D721Med (cell line): Measurements from ENCODE around the gene RPN1.

Experiments
- DNase-seq: peaks from one replicate; pipeline ENCODE4 v3.0.0; 2011; ENCODE audit warnings: low spot score; ENCODE audit not compliant: insufficient read length
- FAIRE-seq: peaks from 2 replicates; lab custom pipeline; 2011; peaks lifted over from hg19 to GRCh38; lab: Jason Lieb, UNC
- CTCF ChIP-seq: IDR thresholded peaks from 2 replicates; pipeline ENCODE4 v1.5.1; 2012; ENCODE audit warnings: mild to moderate bottlenecking, control low read depth; ENCODE audit not compliant: insufficient read depth; ENCODE audit errors: missing control alignments

RPN1 gene

GRCh38 chr3:128616516-128617269, 33.9 kb downstream of the RPN1 start:
- no peak for TF ChIP-seq CTCF
- DNase-seq, result no peak
- no peak for FAIRE-seq

- no peak for TF ChIP-seq CTCF
These were observed 36.5 kb downstream of the RPN1 start for GRCh38 chr3:128614076-128614475.

GRCh38 chr3:128613083-128613829, 37.4 kb downstream of the RPN1 start:
- FAIRE-seq, result no peak
- no peak for DNase-seq
- no peak for TF ChIP-seq CTCF

More at GRCh38 chr3:128614076-128614475, 36.5 kb downstream of the RPN1 start:
- no peak for DNase-seq
- FAIRE-seq, result no peak

- no peak for TF ChIP-seq CTCF
- DNase-seq, result no peak
- no peak for FAIRE-seq
These were observed 40.1 kb downstream of the RPN1 start for GRCh38 chr3:128610451-128611070.

GRCh38 chr3:128609294-128609693, 41.3 kb downstream of the RPN1 start:
- FAIRE-seq (no peak), DNase-seq (no peak)
- TF ChIP-seq CTCF, result no peak

- TF ChIP-seq CTCF, result no peak
- no peak for FAIRE-seq
- DNase-seq, result no peak
These were observed 42.9 kb downstream of the RPN1 start for GRCh38 chr3:128607710-128608048.
